ENCODE measurements around the gene PIH1D1.

Gene PIH1D1

GRCh38 chr19:49434907-49435583, 16.6 kb downstream of the PIH1D1 start:
- DNase-seq (ENCODE audit: low read depth), result no peak

DNA sequence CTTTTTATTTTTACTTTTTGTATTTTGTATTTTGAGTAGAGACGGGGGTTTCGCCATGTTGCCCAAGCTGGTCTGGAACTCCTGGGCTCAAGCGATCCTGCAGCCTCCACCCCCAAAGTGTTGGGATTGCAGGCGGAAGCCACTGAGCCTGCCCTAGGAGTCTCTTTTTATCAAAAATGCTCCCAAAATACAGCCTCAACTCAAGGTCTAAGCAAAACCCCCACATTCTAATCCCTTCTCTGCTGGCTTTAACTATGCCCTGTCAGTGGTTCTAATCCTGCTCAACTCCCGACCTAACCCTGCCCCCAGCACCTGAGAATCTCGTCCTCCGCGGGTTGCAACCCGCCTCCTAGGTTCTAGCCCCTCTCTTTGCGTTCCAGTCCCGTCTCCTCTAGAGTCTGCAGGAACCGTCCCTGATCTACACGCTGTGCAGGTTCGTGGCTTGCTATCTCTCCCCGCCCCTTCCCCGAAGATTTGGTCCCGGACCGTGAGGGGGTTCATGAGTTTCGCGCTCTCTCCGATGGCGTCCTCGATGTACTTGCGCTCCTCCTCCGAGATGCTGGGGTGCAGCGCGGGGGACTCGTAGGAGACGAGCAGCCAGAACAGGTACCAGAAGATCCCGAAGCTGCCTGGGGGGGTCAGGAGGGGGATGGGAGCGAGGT, 18.2 kb downstream of the PIH1D1 start:
- no peak for DNase-seq (ENCODE audit: low read depth)

DNA sequence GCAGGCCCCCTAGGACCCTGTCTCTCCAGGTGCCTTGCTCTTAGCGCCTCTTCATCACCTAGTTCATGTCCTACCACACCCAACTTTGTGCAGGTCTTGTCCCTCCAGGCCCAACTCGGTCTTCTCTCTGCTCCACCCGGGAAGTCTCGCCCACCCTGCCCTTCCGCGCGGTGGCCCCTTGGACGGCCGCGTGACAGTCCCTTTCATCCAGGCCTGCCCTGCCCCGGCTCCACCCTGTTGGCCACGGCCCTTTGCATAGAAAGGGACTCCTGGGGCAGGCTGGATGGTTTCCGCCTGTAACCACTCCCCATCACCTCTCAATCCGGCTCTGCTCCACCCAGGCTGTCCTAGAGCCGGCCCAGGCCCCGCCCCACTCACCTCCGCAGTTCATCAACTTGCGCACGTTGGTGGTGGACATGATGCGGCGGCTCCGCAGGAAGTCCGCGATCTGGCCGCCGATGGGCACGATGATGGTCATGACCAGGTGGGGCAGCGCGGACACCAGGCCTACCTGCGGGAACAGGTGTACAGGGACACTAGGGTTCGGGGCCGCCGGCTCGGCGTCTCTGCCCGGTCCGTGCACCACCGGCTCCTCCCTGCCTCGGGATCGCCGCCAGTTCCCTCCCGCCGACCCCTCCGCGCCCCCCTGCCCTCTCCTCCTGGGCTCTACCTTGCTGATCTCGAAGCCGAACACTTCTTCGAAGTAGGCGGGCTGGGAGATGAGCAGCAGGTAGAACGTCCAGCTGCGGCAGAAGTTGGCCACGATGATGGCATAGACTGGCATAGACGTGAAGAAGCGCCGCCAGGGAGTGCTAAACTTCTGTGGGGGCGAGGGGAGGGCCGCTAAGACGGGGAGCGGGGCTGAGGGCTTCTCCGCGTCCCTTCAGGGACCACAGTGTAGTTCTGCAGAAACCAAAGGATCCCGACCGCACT, 19.2 kb downstream of the PIH1D1 start:
- no peak for DNase-seq (ENCODE audit: low read depth)

- no peak for DNase-seq (ENCODE audit: low read depth)
Measured at GRCh38 chr19:49431330-49431749, 20.3 kb downstream of the PIH1D1 start.

- DNase-seq (ENCODE audit: low read depth), result no peak
Measured at GRCh38 chr19:49430678-49431329, 20.8 kb downstream of the PIH1D1 start.

GRCh38 chr19:49430172-49430677, 21.4 kb downstream of the PIH1D1 start:
- DNase-seq (ENCODE audit: low read depth), result no peak

GRCh38 chr19:49428547-49429451, 22.8 kb downstream of the PIH1D1 start:
- DNase-seq (ENCODE audit: low read depth), result no peak

- no peak for DNase-seq (ENCODE audit: low read depth)
Measured at GRCh38 chr19:49427855-49428546, 23.6 kb downstream of the PIH1D1 start.

DNA sequence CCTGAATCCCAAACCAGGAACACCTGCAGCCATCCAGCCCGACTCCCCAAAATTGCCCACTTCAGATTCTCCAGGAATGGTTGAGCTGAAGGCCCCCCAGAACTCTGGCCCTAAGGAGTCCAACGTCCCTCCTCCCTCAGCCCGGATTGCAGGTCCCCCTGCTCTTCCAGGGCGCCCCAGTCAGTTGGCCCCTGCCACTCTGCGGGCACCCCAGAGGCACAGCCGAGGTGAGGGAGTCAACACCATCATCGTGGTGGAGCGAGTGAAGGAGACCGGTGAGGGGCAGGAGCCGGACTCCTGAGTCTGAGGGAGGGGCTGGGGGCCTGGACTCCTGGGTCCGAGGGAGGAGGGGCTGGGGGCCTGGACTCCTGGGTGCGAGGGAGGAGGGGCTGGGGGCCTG, 24.3 kb downstream of the PIH1D1 start:
- no peak for DNase-seq (ENCODE audit: low read depth)

DNA sequence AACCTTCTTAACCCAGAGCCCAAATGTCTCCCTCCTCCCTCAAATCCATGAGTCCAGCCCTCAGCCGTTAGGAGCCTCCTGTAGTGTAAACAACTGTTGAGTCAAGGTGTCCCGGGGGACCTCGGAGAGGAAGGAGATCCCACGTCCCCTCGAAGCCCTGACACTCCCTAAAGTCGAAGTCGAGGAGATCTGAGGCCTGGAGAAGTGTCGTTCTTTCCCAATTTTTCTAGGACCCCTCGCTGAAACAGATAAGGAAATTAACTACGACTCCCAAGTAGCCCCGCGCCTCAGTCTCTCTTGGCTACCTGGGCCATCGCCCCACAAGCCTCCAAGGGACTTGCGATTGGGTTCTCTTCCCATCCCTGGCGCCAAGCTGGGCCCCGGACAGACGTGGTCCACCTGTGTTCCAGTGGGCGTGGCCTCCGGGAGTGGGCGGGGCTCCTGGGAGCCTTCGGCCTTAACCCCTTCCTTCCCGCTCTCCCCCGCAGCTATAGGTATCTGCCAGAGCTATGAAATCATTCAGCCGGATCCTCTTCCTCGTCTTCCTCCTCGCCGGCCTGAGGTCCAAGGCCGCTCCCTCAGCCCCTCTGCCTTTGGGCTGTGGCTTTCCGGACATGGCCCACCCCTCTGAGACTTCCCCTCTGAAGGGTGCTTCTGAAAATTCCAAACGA, 25.6 kb downstream of the PIH1D1 start:
- no peak for DNase-seq (ENCODE audit: low read depth)

- no peak for DNase-seq (ENCODE audit: low read depth)
Measured at GRCh38 chr19:49425178-49425577, 26.4 kb downstream of the PIH1D1 start, which contains the start of gene GFY. TSS of gene GFY (plus strand) at chr19:49425388. CDS start at chr19:49426431, 1,043 bp downstream.

GRCh38 chr19:49423985-49424303, 27.7 kb downstream of the PIH1D1 start:
- no peak for DNase-seq (ENCODE audit: low read depth)

DNA sequence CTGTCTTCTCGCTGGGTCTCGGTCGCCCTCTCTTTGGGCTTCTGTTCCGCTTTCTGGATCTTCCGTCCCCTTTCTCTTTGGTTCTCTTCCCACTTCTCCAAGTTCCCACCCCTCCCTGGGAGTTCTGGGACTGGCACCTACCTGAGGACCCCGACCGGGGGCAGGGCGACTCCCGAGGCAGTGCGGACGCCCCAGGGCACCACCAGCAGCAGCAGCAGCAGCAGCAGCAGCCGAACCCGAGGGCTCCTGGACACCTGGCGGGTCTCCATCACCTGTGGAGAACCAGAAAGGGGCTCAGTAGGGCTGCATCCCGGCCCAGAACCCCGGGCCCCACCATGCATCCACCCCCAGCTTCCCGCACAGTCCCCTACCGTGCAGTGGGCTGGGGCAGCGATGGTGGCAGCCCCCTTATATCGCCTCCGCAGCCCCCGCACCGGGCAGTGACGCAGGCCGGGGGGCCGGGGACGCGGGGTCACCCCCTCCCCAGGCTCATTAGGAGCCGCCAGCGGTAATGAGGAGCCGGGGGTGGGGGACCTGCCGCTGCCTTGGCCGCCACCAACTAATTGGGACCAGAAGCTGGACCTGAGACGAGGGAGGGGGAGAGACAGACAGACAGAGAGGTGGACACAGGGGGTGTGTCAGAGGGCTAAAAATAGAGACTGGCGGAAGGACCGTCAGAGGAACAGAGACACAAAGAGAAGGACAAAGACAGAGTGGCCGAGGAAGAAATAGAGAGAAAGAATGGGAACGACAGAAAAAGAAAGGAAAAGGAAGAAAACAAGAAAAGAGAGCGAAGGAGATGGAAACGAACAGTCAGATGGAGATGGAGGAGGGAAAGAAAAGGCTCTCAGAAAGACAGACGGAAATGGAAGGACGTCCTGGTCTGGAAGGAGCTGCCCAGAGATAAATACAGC, 28.3 kb downstream of the PIH1D1 start, which contains the start of gene PTH2:
Gene PTH2, minus strand, starts transcription at position 371 of the 914 bp plus-strand sequence. Its CDS starts 102 bp downstream, at position 269.
- DNase-seq (ENCODE audit: low read depth), result no peak

DNA sequence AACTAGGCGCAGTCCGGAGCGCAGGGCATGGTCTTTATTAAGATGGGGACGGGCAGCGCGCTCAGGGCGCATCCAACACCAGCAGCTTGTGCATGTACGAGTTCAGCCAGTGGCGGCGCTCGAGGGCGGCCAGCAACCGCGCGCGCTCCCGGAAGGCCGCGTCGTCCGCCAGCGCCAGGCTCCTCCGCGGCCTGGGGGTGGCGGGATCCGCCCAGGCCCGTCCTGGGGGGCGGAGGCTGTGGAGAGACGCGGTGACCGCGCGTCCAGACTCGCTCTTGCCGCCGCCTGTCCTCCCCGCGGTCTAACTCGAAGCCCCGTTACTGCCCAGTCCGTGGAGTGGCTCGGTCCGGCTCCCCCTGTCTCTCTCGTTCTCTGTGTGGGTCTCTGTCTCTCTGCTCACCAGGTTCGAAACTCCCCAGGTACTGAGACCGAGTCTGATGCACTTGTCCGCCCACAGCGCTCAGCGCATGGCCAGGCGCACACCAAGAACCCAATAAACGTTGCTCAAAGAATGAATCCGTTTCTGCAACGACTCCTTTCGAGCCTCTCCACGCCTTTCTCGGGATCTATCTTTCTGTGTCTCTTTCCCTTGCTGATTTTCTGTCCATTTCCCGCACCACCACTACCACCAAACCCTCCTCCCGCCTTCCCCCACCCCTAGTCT, 29.1 kb downstream of the PIH1D1 start:
- DNase-seq (ENCODE audit: low read depth), result no peak

- no peak for DNase-seq (ENCODE audit: low read depth)
Measured at GRCh38 chr19:49421878-49422202, 29.8 kb downstream of the PIH1D1 start.

GRCh38 chr19:49421039-49421877, 30.4 kb downstream of the PIH1D1 start:
- no peak for DNase-seq (ENCODE audit: low read depth)

DNA sequence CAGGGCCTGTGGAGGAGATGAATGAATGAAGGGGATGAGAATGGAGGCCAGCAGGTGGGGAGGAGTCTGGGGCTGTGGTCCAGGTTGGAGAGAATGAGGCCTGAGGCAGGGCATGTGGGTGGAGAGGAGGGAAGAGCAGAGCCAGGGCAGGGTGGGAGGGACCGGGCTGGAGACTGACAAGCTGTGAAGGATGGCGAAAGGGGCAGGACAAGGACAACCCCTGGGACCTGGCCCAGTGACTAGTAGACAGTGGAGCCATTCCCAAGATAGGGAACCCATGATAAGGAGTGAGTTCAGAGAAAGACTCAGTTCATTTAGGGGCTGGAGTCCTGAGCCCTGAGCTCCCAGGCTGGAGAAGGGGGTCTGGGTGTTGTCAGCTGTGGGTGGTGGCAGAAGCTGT, 31.4 kb downstream of the PIH1D1 start:
- DNase-seq (ENCODE audit: low read depth), result no peak

Data from fibroblast of the conjunctiva (primary cell).